Mucosa of descending colon (tissue), 3 donors: ENCODE results near the gene FFAR2. TPM values are rescaled to one million over a fixed set of nuclear protein-coding genes. Genes with fewer than 3 reads are reported as not detected.
"Not testable (repeated sequence)": the region's sequence is repeated elsewhere in the genome, so short reads cannot be mapped to it uniquely, and the experiment has no call there.

ENCODE experiments used
- ATAC-seq: fragments of 200-7000 bp; cut with Tn5 transposase; one replicate; pipeline ENCODE4 v1.9.1; 2020; ENCODE audit warnings: mild to moderate bottlenecking, moderate library complexity
- DNase-seq, 3 donors: peaks; one replicate each; pipeline ENCODE4 v3.0.0-alpha.2; 2020
- H3K36me3 ChIP-seq: fragments of 200-600 bp; one replicate; pipeline ENCODE4 v1.8.0; 2021; ENCODE audit warnings: low read depth, mild to moderate bottlenecking
- H3K4me1 ChIP-seq: fragments of 200-600 bp; one replicate; pipeline ENCODE4 v1.8.0; 2021; ENCODE audit warnings: low read depth, mild to moderate bottlenecking
- H3K4me3 ChIP-seq: fragments of 200-600 bp; one replicate; pipeline ENCODE4 v1.8.0; 2021; ENCODE audit warnings: mild to moderate bottlenecking
- H3K9me3 ChIP-seq: fragments of 200-600 bp; one replicate; pipeline ENCODE4 v1.8.0; 2021; ENCODE audit warnings: mild to moderate bottlenecking
- intact Hi-C, 2 donors: fragments of 100-400 bp; cut with DNase I in 1 of 2; cut with micrococcal nuclease in 1 of 2; formaldehyde crosslinking; loops; one replicate each; pipeline versions ENCODE4 v1.11.0 to v1.11.1; 2022; cut with DNase I, micrococcal nuclease
- total RNA-seq, 3 donors: library from RNA; stranded (reverse); fragmentation: NEBNext Ultra II Directional in 2 of 3; extraction: Animal tissue kit (Norgen Biotek cat#: 25700) in 2 of 3; gene quantifications; one replicate each; pipeline versions ENCODE4 v1.2.1 to v1.2.4, GENCODE V29; 2021 to 2023
- TF ChIP-seq, protein P1 (sequence below): fragments of 200-600 bp; IDR thresholded peaks from one replicate; pipeline ENCODE4 v1.8.0; 2022; ENCODE audit warnings: antibody characterized with exemption, mild to moderate bottlenecking
- donor health status: DM: no; HTN: no; CAD: no; lungs with moderate emphysema.
- donor health status: DM: no; HTN: no; CAD: no.
- donor health status: DM: no; HTN: yes; CAD: no.

FFAR2 gene
- total RNA-seq, 3 donors from 2014 or later, result 0.32 to 1.4 (median 0.32) TPM

DNA sequence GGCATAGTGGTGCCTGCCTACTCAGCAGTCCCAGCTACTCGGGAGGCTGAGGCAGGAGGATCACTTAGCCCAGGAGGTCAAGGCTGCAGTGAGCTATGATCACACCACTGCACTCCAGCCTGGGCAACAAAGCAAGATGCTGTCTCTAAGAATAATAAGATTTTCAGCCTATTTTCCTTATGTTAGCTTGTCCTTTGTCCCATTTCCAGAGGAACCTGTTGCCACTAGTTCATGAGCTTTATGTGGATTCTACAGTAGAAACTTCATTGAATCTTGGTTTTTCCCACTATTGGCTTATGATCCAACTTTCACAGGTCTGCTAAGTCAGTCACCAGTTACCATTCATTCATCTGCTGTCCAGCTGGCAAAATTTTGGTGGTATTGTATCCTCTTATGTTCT is 18.2 kb downstream of the FFAR2 start:
- no peaks in the 10 kb centered on the region for H3K36me3 ChIP-seq
- no peaks in the 10 kb centered on the region for H3K9me3 ChIP-seq
- DNase-seq (no peak), ATAC-seq (no peak)
- TF ChIP-seq, protein P1, sequence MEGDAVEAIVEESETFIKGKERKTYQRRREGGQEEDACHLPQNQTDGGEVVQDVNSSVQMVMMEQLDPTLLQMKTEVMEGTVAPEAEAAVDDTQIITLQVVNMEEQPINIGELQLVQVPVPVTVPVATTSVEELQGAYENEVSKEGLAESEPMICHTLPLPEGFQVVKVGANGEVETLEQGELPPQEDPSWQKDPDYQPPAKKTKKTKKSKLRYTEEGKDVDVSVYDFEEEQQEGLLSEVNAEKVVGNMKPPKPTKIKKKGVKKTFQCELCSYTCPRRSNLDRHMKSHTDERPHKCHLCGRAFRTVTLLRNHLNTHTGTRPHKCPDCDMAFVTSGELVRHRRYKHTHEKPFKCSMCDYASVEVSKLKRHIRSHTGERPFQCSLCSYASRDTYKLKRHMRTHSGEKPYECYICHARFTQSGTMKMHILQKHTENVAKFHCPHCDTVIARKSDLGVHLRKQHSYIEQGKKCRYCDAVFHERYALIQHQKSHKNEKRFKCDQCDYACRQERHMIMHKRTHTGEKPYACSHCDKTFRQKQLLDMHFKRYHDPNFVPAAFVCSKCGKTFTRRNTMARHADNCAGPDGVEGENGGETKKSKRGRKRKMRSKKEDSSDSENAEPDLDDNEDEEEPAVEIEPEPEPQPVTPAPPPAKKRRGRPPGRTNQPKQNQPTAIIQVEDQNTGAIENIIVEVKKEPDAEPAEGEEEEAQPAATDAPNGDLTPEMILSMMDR, result no peak
- H3K4me3 ChIP-seq, result no peak overlapping the region
- H3K4me1 ChIP-seq, result no peaks in the 10 kb centered on the region
- intact Hi-C loops, result no loop called here

DNA sequence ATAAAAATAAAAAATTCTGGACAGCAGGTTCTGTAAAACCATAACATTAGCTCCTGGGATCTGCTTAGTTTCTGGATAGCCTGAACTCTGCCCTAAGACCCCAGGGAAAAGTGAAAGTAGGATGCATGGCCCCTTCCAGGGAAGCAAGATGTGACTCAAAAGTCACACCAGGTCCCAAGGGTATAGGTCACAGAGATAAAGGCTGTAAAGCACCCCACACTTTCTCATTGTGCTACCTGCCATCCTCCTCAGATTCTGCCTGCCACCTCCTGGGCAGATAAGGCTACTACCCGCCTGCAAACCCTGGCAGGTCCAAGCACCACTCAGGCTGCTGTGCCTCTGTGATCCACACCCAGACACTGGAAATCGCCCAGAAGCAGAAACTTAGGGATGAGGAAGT is 20.6 kb downstream of the FFAR2 start:
- intact Hi-C loops, result no loop called here
- H3K36me3 ChIP-seq, result no peaks in the 10 kb centered on the region
- H3K4me1 ChIP-seq, result no peaks in the 10 kb centered on the region
- TF ChIP-seq, protein P1, result peak; percentile 39
- H3K4me3 ChIP-seq, result no peak overlapping the region
- peak; percentile 96 for ATAC-seq
- no peaks in the 10 kb centered on the region for H3K9me3 ChIP-seq
- peak; percentile 60 to 74 (median 73) for DNase-seq

DNA sequence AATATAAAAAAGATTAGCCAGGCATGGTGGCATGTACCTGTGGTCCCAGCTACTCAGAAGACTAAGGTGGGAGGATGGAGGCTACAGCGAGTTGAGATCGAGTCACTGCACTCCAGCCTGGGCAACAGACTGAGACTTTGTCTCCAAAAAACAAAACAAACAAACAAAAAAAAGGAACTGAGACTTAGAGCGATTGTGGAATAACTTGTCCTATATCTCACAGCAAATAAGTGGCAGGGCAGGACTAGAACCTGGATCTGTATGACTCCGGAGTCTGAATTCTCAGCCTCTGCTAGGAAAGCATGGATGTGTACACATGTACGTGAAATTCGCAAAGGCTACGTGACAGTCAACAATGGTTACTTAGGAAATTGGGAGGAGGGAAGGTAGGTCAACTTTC is 22.1 kb downstream of the FFAR2 start:
- Histone ChIP-seq H3K36me3 (no peaks in the 10 kb centered on the region), H3K4me3 (no peak overlapping the region), H3K9me3 (no peaks in the 10 kb centered on the region), H3K4me1 (no peaks in the 10 kb centered on the region)
- TF ChIP-seq, protein P1, result no peak
- no peak for ATAC-seq
- intact Hi-C loops, result no loop called here
- DNase-seq, result no peak

DNA sequence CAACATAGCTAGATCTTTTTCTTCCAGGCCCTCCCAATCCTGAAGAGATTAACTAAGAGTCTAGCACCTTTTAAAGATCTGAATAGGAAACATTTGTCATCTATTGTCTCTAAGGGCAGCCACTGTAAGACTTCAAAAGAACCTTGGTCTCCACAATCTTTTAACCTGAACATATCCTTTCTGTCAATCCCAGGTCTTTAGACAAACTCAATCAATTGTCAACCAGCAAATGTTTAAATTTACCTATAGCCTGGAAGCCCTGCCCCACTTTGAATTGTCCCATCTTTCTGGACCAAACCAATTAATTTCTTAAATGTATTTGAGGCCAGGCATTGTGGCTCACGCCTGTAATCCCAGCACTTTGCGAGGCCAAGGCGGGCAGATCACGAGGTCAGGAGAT is 23.0 kb downstream of the FFAR2 start:
- H3K4me3 ChIP-seq, H3K9me3 ChIP-seq, ATAC-seq, H3K36me3 ChIP-seq, DNase-seq, intact Hi-C loops, H3K4me1 ChIP-seq: not testable (repeated sequence)

DNA sequence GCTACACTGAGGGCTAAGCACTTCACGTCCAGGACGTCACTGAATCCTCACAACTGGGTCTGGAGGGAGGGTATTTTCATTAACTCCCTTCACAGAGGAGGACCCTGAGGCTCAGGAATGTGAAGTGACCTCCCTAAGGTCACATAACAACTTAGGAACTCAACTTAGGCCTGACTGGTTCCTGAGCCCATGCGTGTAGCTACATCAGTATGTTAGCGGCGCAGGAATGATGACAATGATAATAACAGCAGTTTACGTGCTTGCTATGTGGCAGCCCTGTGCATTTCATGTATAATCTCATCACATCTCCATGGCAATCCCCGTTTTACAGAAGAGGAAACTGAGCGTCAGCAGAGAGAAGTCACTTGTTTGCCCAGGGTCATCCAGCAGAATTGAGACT is 23.9 kb downstream of the FFAR2 start:
- Histone ChIP-seq H3K4me1 (no peaks in the 10 kb centered on the region), H3K4me3 (no peak overlapping the region), H3K36me3 (no peaks in the 10 kb centered on the region), H3K9me3 (no peaks in the 10 kb centered on the region)
- TF ChIP-seq, protein P1, result no peak
- DNase-seq (no peak), ATAC-seq (no peak)
- intact Hi-C loops, result no loop called here

DNA sequence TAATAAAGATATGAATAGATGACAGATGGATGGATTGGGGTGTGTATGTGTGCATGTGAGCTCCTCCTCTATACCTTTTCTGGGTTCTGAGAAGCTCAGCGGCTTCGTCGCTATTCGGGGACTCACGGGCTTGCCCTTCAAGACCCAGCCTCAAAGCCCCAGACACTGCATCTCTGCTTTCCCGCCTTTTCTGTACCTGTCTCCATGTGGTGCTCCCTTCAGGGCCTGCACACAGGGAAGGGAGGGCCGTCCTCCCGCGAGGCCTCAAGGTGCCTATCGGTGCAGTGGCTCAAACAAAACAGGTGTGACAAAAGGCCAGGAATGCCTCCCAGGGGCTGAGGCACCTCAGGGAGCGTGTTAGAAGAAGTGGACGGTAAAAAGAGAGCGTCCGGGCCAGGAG is 26.0 kb downstream of the FFAR2 start:
- Histone ChIP-seq H3K4me3 (no peak overlapping the region), H3K36me3 (no peaks in the 10 kb centered on the region), H3K9me3 (no peaks in the 10 kb centered on the region), H3K4me1 (no peaks in the 10 kb centered on the region)
- no peak for DNase-seq
- intact Hi-C loops, result no loop called here
- TF ChIP-seq, protein P1, result no peak
- ATAC-seq, result no peak

DNA sequence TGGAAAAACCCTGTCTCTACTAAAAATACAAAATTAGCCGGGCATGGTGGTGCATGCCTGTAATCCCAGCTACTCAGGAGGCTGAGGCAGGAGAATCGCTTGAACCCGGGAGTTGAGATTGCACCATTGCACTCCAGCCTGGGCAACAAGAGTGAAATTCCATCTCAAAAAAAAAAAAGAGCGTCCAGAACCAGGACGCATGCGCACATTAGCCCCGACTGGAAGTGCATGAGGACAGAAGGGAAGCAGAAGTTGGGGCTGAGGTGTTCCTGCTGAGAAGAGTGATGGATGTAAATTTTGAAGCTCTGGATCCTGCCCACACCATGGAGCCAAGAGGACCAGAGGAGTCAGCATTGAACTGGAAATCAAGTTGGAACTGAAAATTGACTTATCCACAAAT is 26.5 kb downstream of the FFAR2 start:
- ATAC-seq, result not testable (repeated sequence)

More for the DNA sequence above, 26.5 kb downstream of the FFAR2 start:
- H3K36me3 ChIP-seq, H3K4me3 ChIP-seq, DNase-seq, intact Hi-C loops, H3K4me1 ChIP-seq, H3K9me3 ChIP-seq: not testable (repeated sequence)
